GM12872 (cell line): ENCODE measurements around the gene COL4A1.

ENCODE experiments used
- CTCF ChIP-seq: IDR thresholded peaks from 3 replicates; pipeline ENCODE4 v1.5.1; 2011; ENCODE audit warnings: low read depth, mild to moderate bottlenecking, low read length, moderate library complexity; ENCODE audit not compliant: insufficient read depth

COL4A1 gene

GRCh38 chr13:110124201-110124940 is 182.6 kb downstream of the COL4A1 start:
- no peak for TF ChIP-seq CTCF

GRCh38 chr13:110123041-110123809 is 183.7 kb downstream of the COL4A1 start:
- no peak for TF ChIP-seq CTCF

- TF ChIP-seq CTCF: no peak
Observed at GRCh38 chr13:110121422-110122083, 185.4 kb downstream of the COL4A1 start.

GRCh38 chr13:110119935-110120905 is 186.7 kb downstream of the COL4A1 start:
- TF ChIP-seq CTCF: no peak

GRCh38 chr13:110118106-110118505 is 188.9 kb downstream of the COL4A1 start:
- TF ChIP-seq CTCF: no peak

- peak; percentile 59 for TF ChIP-seq CTCF
Observed at GRCh38 chr13:110116072-110116487, 190.9 kb downstream of the COL4A1 start.

GRCh38 chr13:110115591-110115990 is 191.4 kb downstream of the COL4A1 start:
- TF ChIP-seq CTCF: no peak
